ENCODE measurements around the gene ARMC5. TPM values are rescaled to one million over a fixed set of nuclear protein-coding genes. Genes with fewer than 3 reads are reported as not detected.

ARMC5 gene
- total RNA-seq, 1 experiment from 2014 or later: 11.8 TPM

GRCh38 chr16:31489298-31489564, 29.9 kb downstream of the ARMC5 start:
- Histone ChIP-seq H3K9ac (ENCODE audit: low read length) (no peak overlapping the region), H4K20me1 (ENCODE audit: insufficient read depth) (no peaks in the 10 kb centered on the region), H3K36me3 (ENCODE audit: control insufficient read depth in 1 of 2, insufficient read depth in 2 of 2, low read length in 2 of 2) (peaks cover 0 to 4% of the 10 kb centered on the region in 2 experiments; a peak in 2 of 4 replicates), H3K79me2 (ENCODE audit: insufficient read depth, low read length) (no peaks in the 10 kb centered on the region), H3K4me2 (ENCODE audit: low read length) (no peak overlapping the region), H3K9me3 (ENCODE audit: control insufficient read depth in 1 of 2, insufficient read depth in 1 of 2, low read depth in 1 of 2, low read length in 2 of 2) (no peaks in the 10 kb centered on the region), H3K27ac (ENCODE audit: low read depth, low read length) (no peak overlapping the region), H3K4me3 (replicated peaks in 1 of 2; ENCODE audit: low read depth in 1 of 2, low read length in 2 of 2) (no peak overlapping the region), H3K27me3 (ENCODE audit: insufficient read depth, low read length) (no peaks in the 10 kb centered on the region), H2AFZ (ENCODE audit: low read depth, low read length, poor library complexity, severe bottlenecking) (no peak overlapping the region), H3K9me2 (ENCODE audit: insufficient read depth) (no peaks in the 10 kb centered on the region), H3K4me1 (ENCODE audit: control insufficient read depth in 1 of 2, insufficient read depth in 2 of 2, low read length in 2 of 2) (peaks cover 7 to 20% of the 10 kb centered on the region in 2 experiments; a peak in 3 of 4 replicates)
- intact Hi-C loops (cut with micrococcal nuclease): no loop called here
- ChIA-PET CTCF (no interaction called here), POLR2A (no interaction called here), RAD21 (ENCODE audit: low non-redundant PET in 1 of 2, low total read pairs in 2 of 2, uncharacterized antibody in 2 of 2, unreplicated experiment in 2 of 2) (no interaction called here)
- no peak for DNase-seq (ENCODE audit: low read depth, low spot score)
- TF ChIP-seq, protein P1, sequence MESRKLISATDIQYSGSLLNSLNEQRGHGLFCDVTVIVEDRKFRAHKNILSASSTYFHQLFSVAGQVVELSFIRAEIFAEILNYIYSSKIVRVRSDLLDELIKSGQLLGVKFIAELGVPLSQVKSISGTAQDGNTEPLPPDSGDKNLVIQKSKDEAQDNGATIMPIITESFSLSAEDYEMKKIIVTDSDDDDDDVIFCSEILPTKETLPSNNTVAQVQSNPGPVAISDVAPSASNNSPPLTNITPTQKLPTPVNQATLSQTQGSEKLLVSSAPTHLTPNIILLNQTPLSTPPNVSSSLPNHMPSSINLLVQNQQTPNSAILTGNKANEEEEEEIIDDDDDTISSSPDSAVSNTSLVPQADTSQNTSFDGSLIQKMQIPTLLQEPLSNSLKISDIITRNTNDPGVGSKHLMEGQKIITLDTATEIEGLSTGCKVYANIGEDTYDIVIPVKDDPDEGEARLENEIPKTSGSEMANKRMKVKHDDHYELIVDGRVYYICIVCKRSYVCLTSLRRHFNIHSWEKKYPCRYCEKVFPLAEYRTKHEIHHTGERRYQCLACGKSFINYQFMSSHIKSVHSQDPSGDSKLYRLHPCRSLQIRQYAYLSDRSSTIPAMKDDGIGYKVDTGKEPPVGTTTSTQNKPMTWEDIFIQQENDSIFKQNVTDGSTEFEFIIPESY (IDR thresholded peaks at IDR 0.05; ENCODE audit: extremely low read depth, insufficient replicate concordance, low read length): no peak
- TF ChIP-seq FOSL1 (IDR thresholded peaks at IDR 0.05; ENCODE audit: low read depth): no peak
- no peak for TF ChIP-seq CBX3 (IDR thresholded peaks at IDR 0.05; ENCODE audit: low read depth)
- TF ChIP-seq SP1 (IDR thresholded peaks at IDR 0.05; ENCODE audit: low read depth): no peak
- TF ChIP-seq, protein P2, sequence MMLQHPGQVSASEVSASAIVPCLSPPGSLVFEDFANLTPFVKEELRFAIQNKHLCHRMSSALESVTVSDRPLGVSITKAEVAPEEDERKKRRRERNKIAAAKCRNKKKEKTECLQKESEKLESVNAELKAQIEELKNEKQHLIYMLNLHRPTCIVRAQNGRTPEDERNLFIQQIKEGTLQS (IDR thresholded peaks at IDR 0.05): no peak
- no peak for TF ChIP-seq ELF1 (IDR thresholded peaks at IDR 0.05; ENCODE audit: borderline replicate concordance, low read depth)
- no peak for TF ChIP-seq SRF (IDR thresholded peaks at IDR 0.05; ENCODE audit: low read depth)
- no peak for TF ChIP-seq RAD21 (IDR thresholded peaks at IDR 0.05; ENCODE audit: low read depth)
- TF ChIP-seq POLR2AphosphoS5 (IDR thresholded peaks at IDR 0.05; ENCODE audit: low read depth, low read length): no peak
- no peak for TF ChIP-seq ZNF274 (IDR thresholded peaks at IDR 0.05; ENCODE audit: low read depth, low read length)
- no peak for TF ChIP-seq EZH2 (IDR thresholded peaks at IDR 0.05)
- BruUV-seq (replicated peaks): no TSS peak
- no peak for ATAC-seq

All from HCT116 (cell line).